ENCODE data around the gene ELK3.

The ELK3 gene

DNA sequence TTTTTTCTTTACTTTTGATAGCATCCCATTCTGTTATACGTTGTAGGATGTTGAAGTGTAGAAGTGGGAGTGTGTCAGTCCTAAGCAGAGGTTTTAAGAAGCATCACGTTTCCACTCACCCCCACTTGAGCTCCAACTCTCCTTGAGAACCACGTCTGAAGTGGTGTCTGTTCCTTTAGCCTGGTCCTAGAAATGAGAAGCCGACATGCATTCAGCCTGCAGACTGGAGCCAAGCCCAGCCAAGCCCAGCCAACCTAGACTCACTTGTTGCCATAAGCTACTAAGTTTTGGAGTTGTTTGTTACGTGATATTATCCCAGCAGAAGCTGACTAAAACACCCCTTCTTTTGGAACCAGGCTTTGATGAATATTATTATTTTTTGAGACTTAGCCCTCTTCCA is 4.4 kb upstream of the ELK3 start:
- no peak for DNase-seq (ENCODE audit: low read depth)

- DNase-seq (ENCODE audit: low read depth), result no peak
These were observed 3.6 kb upstream of the ELK3 start for GRCh38 chr12:96190413-96191108.

DNA sequence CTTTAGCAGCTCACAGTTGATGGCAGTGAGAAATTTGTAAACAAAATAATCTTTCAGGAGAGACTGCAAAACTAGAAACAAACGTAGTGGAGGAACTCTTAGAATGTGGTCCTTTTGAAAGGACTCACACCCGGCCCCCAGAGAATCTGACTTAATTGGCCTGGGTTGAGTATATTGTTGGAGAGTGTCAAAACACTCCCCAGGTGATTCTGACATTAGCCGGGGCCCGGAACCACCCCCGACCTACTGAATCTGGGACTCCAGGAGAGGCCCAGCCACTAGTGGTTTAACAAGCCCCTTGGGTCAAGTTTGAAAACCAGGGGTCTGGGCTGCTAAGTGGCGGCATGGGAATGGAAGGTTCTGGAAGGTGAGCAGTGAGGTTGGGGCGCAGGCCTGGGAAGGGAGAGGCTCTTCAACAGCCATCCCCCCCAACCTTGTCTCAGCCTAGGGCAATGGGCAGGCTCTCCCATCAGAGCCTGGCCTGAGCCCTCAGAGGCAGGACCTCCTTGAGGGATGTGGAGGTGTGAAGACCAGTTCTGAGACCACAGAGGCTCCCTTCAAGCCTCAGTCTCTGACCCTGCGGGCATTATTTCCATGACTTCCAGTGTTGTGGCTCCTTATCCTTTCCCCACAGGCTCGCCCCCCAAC is 1.1 kb upstream of the ELK3 start:
- DNase-seq (ENCODE audit: low read depth), result no peak

DNA sequence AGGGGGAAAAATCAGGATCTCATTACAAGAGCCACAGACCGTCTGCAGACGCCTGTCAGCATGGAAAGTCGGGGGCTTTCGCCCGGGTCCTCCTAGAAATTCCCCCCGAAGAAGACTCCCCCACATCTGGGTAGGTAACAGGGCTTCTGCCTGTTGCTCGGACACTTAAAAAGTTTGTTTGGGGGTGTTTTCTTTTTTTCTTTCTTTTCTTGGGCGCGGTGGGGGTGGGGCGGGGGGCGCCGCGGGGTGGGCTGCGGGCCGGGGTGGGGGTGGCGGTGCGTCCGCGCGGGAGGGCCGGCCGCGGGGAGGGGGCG is 358 bp downstream of the ELK3 start:
- DNase-seq (ENCODE audit: low read depth), result no peak

- peak; percentile 70 for DNase-seq (ENCODE audit: low read depth)
These were observed 1.0 kb downstream of the ELK3 start for GRCh38 chr12:96194971-96195844.

GRCh38 chr12:96195845-96196451 is 1.8 kb downstream of the ELK3 start:
- no peak for DNase-seq (ENCODE audit: low read depth)

- no peak for DNase-seq (ENCODE audit: low read depth)
These were observed 2.6 kb downstream of the ELK3 start for GRCh38 chr12:96196781-96197180.

DNA sequence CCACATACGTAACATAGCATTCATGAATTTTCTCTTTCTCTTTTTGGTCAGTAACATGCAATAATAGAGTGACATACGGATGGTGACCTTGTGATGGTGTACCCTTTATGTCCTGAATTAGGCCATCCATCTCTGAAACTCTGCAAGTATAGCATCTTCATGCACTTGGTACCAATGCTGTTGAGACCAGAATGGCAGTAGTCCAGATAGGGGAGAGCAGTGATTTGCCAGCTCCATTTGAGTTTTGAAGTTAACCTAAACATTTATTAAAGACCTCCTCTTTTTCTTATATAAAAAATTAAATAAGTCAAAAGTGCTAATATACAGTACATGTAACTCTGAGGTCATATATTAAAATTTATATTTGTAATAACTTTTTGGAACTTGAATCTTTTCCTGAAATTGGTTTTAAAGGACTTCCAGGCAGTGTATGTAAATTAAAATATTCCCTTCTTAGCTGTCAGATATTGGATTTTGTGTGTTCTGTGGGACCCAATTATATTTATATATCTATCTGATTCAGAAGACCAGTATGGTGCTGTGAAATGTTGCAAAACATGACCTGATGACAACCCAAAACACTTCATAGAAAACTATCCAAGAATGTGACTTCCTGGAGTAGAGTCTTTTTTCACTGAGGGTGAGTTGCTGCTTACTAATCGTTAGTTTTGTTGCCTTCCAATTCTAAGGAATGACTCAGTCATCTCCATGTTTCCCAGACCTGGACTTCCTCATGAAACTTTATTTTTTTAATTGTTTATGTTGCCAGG is 3.5 kb downstream of the ELK3 start:
- peak; percentile 79 for DNase-seq (ENCODE audit: low read depth)

DNA sequence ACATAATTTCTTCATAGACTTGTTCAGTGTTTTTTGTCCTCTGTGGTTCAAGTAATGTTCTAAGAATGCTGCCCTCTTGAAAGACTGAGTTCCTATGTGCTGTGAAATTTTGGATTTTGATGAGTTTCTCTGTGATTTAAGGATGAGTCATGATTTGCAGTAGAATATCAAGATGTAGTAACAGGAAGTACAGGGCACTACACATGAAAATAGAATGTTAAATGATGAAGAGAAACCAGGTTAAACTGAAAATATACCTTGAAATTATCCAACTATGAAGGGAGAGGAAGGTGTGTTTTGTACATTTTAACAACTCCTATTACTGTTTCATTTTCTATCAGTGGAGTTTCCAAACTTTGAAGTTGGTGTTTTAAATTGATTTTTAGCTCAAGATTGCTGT is 4.8 kb downstream of the ELK3 start:
- peak; percentile 72 for DNase-seq (ENCODE audit: low read depth)

DNA sequence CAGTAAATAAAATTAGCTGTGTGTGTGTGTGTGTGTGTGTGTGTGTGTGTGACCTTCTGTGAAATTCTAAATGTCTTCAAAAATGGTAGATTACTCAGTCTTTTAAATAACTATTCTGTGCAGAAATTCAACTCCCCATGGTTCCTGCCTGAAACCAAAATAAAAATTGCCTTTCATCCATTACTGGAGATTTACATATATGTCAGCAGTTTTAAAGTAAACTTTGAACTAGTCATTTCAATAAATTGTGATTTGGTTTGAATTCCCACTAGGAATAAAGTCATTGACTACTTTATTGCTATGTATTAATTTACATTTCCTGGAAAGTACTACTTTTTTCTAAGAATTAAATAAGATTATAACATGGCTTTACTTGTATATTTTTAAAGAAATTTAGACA is 5.3 kb downstream of the ELK3 start:
- no peak for DNase-seq (ENCODE audit: low read depth)

DNA sequence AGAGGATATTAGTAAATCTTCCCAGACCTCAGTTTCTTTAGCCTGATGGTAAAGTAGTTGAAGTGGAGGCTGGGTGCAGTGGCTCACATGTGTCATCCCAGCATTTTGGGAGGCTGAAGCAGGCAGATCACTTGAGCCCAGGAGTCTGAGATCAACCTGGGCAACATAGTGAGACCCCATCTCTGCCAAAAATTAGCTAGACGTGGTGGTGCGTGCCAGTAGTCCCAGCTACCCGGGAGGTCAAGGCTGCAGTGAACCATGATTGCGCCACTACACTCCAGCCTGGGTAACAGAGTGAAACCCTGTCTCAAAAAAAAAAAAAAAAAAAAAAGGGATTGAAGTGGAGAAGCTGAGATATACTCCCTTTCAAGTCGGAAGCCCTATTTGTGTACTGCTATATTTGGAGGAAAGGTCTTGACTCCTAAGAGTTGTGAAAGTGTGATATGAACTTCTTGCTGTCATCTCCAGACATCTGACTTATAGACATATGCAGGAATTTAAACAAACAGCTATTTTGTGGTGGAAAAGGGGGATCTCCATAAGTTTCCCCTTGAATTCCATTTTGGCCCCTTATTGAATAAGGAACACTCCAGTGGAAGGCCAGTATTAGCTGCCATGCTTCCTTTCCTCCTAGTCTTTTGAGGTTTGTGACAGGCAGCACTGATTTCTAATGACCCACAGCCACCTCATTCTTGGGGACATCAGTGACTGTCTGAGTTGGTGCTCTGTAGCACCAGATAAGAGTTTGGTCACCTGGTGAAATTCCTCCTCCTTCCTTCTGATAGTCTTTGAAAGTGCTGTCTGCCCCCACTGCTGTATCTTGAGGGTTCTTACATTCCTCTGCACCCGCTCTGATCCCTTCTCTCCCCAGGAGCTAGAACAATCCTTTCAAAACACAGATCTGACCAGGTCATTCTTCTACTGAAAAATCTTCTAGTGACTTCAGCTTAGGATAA is 7.4 kb downstream of the ELK3 start:
- DNase-seq (ENCODE audit: low read depth), result no peak

GRCh38 chr12:96204381-96204780 is 10.2 kb downstream of the ELK3 start:
- DNase-seq (ENCODE audit: low read depth), result no peak

- DNase-seq (ENCODE audit: low read depth), result no peak
These were observed 11.7 kb downstream of the ELK3 start for GRCh38 chr12:96205908-96206307.

DNA sequence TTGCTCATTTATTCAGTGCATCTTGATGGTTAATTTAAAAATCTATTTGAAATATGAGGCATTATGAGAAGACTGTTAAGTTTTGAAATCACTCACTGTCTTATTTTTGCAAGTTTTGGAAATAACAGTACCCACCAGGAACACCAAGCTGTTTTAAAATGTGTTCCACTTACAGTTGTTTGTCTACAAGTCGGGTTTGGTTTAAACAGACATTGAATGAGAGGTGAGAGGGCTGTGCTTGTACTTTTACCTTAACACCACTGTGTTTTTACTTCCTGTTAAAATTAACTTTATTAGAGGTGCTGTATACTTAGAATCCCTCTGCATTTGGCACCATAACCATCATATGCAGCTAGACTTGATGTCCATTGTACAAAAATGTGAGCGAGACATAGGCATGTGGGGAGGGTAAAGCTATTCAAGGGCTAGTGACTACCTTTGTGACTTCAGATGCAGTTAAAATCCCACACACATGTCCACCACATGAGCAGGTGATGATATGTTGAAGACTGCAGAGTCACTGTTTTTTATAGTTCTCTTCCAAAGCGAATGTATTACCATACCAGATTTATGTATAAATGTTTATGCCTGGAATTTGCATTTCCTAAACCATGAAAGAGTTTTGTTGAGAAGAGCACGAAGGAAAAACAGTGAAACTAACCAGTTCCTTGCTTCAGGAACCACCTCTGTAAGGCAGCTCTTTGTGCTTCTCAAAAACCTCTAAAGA is 12.9 kb downstream of the ELK3 start:
- DNase-seq (ENCODE audit: low read depth), result no peak

GRCh38 chr12:96208346-96208745 is 14.2 kb downstream of the ELK3 start:
- DNase-seq (ENCODE audit: low read depth), result no peak

DNA sequence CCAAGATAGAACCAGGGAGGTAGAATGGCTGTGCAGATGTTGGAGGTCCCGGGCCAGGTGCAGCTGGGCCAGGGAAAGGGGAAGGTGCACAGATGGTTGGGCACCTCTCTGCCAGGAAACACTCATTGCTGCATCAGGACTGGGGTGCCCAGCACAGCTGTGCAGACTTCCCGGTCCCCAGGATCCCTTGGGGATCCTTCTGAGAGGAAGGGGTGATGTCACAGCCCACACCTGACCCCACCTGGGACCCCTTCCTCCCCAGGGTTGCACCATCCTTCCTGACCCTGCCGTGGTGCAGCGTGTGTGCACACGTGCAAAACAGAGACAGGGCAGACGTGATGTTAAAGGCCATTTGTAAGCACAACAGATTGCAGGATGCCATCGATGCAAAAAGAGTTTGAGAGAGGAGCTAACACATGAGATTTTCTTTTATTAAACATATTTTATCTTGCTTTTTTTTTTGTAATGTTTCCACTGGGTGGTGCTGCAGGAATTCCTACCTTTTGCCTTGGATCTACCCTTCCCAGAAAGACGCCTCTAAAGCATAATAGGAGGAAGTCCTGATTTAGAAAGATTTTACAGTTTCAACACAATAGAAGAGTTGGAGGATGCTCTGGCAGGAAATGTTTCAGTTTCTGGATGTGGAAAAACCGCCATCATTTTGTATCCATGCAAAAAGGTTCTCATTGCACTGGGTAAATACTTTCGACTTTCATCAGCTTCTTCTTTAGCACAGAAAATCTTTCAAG is 14.8 kb downstream of the ELK3 start:
- DNase-seq (ENCODE audit: low read depth), result no peak

DNA sequence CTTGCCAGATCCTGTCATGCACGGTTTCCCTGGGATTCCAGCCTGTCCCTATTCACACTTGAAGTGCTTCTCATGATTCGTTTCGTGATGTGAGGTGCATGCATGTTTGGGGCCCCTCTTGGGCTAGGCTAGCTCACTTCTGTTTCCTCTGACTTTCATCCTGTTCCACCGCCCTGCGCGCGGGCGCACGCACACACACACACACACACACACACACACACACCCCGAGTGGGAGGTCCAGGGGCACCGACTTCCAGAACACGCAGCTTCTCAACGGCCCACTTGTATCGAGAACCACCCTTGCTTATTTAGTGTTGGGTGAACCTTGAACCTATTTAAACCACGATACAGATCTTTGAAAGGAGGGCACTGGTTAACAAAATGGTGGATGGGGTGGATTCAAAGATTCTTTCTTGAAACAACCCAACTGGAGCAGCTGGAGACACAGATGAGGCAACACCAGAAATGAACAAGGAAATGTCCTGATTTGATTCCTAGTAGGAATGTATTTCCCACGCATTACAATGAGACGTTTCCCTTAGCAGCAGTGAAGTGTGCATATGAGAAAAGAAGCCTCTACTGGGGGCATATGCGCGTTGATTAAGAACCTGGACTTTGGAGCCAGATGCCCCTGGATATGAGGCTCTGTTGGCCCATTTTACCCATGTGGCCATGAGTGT is 16.3 kb downstream of the ELK3 start:
- DNase-seq (ENCODE audit: low read depth), result no peak

GRCh38 chr12:96211988-96212387 is 17.8 kb downstream of the ELK3 start:
- no peak for DNase-seq (ENCODE audit: low read depth)

All from fibroblast of the conjunctiva (primary cell).